Esophagus mucosa (tissue), 1 donor: ENCODE data around the gene MEOX2. TPM values are rescaled to one million over a fixed set of nuclear protein-coding genes. Genes with fewer than 3 reads are reported as not detected.

Experiments used
- ATAC-seq: fragments of 200-7000 bp; cut with Tn5 transposase; one replicate; pipeline ENCODE4 v1.9.1; 2020
- total RNA-seq: library from RNA; stranded (reverse); gene quantifications from one replicate; pipeline ENCODE4 v1.2.4, GENCODE V29; 2023
- donor health status: DM: yes; HTN: yes; CAD: no.

MEOX2 gene
- total RNA-seq, 1 donor from 2014 or later = 0.60 TPM

DNA sequence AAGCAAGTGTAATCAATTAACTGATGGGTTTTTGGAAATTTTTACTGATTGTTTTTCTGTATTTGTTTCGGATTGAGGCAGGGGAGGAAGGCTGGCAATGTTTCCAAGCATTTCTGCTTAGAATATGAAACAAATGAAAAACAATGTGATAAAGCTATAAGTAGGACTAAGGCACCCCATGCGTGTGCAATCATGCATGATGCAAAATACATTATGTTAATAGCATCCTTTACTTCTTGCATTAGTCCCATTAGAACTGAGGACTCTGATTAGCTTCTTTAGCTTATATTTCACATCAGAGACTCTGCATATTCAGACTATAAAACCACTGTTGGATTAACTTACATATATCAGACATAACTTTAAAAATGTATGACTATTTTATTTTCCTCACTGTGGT, 76.0 kb downstream of the MEOX2 start:
- no peak for ATAC-seq

DNA sequence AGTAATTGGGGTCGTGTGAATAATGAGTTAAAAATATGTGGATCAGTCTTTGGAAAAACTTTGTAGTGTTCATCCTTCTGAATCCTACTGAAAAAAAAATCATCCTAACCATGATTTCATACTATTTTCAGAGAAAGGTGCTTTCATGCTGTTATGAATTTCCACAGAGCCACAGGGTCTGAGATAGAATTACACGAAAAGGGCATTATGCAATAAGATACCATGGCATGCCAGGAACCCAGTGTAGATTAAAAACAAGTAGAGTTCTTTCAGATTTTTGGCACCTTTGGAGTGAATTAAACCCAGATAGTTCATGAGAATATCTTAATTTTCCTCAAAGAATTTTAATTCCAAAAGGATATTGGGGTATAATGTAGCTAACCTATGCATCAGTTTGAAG, 77.2 kb downstream of the MEOX2 start:
- no peak for ATAC-seq

DNA sequence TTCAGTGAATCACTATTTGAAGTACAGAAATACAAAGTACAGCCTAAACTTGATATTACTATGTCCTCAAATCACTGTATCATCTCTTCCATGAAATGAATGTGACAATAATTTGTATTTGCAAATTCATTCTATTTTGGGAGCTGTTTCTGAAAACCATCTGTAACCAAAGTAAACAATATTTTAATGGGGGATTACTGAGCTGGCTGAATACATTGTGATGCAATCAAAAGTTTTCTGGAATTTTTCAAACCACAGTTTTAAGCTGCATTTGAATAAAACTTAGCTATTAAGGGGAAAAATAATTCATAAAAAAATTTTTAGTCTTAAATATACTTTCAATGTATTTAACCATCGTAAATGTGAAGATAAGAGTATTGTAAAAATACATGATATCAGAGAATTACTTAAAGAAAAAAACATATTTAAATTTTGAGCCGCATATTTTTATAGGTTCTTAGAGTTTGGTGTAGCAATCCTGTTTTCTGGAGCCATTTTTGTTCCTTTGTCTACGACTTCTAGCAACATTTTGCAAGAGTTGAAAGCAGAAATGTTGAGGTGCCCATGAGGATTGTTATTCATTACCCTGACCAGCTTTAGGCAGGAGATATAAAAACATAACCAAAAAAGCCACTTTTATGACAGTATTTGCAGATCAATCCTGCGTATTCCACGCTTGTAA, 78.8 kb downstream of the MEOX2 start:
- no peak for ATAC-seq

DNA sequence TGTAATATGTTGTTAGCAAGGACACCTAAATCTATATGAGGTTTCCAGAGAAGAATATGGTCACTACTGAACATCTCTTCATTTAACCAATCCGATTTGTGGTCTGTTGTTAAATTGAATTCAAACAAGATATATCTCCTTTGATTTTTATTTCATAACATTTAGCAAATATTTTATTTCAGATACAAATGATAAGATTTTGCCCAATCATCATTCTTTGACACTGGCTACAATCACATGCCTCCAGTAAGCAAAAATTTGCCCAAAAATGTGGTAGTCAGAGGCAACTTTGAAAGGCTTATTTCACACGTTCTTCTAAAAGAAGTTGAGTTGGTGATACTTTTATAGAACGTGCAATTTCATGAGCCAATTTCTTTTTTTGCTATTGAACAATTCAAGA, 79.9 kb downstream of the MEOX2 start:
- ATAC-seq = no peak

DNA sequence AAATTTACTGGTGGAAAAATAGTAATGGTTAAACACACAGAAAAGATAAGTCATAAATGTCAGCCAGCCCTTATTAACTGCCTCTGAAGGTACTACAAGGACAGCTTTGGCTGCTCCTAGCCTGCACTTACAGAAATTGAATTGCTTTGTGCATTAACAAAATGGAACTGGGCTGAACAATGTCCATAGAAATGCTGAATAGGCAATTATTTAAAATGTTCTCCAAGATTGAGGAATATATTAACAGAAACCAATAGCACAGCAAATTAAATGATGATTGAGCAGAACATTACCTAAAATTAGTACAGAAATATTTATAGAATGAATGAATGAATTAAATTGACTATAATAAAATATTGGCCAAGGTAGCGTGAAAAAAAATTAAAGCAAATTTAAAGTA, 82.3 kb downstream of the MEOX2 start:
- no peak for ATAC-seq

DNA sequence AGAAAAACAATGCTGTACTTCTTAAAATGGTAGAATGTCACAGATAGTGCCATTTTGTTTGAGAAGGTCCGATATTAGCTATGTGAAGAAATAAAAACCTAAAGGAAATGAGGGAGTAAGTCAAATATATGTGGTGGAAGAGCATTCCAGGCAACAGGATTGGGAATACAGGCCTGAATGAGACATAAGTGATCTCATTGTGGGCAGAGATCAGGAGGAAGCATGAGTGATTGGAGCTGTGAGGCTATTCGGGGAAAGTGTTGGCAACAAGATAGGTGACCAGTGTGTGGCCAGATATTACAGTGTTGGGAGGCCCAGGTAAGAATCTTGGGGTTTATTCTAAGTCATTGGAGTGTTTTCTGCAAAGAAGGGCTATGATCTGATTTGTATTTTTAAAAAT, 83.4 kb downstream of the MEOX2 start:
- ATAC-seq = no peak

DNA sequence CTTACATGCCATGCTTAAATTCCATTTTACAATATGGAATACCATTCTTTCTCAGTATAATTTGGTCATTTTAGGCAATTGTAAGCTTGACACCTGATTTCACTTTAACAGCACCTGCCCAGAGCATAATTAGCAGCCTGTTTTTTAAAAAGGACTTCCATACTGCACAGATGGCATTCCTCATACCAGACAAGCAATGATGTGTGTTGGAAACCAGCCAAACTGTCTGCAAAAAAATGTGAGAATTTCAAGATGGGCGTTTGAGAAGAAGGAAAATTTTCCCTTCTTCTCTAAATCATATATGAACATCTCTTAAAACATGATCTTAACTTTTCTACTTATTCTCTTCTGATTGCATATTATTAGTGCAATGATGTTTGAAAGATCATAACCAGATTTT, 84.2 kb downstream of the MEOX2 start:
- no peak for ATAC-seq

DNA sequence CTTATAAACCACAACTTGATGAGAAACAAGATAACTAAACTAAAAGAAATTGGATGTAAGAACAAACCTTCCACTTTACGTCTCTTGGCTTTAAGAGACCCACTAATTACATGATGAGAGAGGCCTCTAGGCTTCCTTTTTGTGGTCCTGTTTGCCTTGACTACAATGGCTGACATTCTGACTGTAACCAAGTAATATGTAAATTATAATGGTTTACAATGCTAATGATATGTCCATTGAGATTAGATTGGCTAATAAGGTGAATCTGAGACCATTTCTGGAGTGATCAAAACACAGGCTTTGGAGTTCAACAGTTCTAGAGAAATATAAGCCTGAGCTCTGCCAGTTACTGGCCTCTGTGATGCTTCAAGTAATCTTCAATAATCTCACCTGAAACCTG, 85.3 kb downstream of the MEOX2 start:
- no peak for ATAC-seq

DNA sequence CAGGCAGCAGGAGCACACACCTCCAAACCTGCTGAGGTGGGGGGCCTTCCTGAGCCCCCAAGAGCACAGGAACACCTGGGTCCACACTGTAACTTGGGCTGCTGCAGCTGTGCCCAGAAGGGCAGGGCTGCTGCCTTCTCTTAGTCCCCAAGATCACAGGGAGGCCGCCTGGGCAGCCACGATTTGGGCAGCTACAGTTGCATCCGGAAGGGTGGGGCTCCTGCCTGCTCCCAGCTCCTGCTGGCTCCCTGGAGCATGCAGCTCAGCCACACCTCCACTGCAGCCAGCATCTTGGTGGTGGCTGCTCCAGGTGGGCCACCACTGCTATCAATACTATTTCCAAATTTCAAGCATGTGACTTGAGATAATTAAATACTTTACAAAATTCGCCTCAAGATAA, 86.2 kb downstream of the MEOX2 start:
- ATAC-seq = no peak

DNA sequence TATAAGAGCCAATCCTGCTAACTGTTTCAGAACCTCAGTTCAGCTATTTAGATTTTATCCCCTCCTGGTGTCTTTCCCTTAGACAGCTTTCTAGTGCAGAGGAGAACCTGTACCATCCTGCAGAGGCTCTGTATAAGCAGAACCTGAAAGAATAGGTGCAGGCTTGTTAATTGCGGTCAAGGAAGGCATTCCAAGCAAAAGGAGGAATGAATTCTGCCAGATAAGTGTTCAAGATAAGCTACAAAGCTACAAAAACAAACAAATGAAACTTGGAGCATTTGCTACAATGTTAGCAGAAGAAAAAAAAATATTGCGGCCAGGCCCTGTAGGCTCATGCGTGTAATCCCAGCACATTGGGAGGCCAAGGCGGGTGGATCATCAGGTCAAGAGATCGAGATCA, 92.0 kb downstream of the MEOX2 start:
- ATAC-seq = no peak

DNA sequence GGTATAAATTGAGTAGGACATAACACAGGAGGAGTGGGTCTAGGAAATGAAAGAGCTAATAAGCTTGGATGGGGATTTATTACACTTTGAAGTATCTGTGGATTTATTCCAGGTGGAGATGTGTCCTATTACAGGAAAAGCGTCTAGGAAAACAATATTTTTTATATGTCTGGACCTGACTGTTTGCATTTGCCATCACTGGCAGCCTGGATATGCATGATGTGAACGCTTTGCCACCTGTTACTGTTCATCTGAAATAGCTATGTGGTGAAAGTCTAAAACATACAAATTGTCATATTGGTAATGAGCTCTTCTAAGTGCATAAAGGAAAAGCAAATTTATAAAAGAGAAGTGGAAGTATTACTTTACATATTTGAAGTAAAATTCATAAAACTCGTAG, 93.1 kb downstream of the MEOX2 start:
- ATAC-seq = no peak

DNA sequence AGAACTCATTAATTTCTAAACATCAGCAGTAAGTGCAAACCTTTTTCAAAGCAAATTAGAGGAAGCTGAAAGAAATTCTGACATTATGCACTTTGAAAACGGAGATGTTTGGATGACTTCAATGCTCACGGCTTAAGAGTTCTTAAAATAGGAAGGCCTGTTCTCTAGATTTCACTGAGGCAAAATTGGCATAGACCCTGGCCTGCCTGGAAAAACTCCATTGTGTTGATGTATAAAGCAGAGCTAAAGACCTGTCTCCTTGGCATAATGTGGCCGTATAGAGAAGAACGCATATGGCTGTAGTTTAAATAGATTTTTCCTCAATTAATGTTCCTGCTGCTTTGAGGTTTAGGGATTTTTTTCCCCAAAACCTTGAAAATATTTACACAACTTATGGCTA, 100.2 kb downstream of the MEOX2 start:
- no peak for ATAC-seq

DNA sequence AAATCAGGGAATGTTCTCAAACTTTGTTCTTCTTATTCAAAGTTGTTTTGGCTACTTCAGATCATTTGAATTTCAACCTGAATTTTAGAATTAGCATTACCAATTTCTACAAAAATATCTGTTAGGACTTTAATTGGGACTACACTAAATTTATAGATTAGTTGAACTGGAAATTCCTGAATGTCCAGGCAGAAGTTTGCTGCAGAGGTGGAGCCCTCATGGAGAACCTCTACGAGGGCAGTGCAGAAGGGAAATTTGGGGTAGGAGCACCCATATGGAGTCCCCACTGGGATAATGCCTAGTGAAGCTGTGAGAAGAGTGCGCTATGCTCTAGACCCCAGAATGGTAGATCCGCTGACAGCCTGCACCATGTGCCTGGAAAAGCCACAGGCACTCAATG, 101.9 kb downstream of the MEOX2 start:
- no peak for ATAC-seq

DNA sequence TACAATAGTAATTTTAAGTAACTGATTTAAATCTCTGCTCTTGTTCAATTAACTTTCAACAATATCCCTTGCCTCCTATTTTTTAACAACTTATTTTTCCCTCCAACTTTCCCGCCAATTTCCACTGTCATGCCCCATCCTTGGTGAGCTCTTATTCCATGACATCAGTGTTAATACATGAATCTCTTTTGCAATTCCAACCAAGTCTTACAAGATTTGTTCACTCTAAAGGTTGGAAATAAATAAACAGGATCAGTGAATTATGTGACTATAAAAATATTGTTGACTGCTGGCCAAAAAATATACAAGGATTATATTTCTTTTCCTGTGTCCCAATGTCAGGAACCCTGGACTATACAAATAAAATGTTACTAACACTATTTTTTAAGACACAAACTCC, 103.7 kb downstream of the MEOX2 start:
- no peak for ATAC-seq

DNA sequence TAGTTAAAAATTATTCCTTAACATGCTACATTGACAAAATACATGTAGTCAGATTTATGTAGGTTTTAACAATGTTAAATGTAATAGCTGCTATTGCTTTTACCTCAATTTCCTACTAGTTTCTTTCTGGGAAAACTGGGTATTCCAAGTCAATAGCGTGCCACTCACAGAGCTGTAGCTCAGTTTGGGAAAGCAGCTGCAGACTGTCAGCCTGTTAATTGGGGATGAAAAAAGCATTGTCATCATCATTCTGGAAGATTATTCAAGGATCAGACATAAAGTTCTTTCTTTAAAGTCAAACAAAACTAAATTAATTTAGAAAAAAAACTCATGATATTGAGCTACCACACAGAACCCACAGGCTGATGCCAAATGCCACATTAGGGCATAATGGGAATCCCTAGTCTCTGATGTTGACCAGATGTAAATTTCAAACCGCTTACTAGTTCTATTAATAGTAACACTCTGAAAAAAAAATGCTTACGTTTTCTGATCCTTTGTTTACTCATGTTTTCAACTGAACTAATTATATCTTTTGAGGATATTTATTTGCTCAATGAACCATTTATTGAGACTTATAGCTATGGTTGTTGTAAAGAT, 105.0 kb downstream of the MEOX2 start:
- no peak for ATAC-seq

DNA sequence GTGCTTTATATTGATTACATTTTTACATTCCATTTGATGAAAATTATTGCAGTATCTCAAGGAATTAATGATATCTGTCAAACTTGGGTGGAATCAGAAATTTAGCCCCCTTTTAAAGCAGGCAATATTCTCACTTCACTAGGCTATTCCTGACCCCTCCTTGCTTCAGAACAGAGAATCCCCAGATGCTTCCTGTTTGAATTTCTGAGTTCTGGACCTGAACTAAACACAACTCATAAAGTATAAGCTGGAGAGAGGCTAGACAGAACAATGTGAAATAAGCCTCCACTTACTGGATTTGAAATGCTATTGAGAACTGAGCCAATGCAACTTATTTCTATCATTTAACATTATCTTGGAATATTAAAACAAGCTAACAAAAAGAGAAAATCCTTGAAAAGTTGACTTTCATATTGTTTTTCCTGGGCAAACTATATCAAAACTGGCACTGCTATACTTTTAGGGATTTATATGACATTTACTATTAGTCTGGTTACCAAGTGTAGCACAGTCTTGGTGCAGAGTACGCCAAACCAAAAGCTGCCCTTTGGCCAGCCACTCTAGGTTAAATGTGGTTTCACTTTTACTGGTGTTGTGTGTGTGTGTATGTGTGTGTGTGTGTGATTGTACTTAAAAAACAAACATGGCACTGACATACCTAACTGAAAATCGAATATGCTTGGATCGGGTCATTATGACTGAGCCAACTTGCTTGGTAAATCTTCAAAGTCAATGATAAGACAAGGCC, 105.7 kb downstream of the MEOX2 start:
- no peak for ATAC-seq

DNA sequence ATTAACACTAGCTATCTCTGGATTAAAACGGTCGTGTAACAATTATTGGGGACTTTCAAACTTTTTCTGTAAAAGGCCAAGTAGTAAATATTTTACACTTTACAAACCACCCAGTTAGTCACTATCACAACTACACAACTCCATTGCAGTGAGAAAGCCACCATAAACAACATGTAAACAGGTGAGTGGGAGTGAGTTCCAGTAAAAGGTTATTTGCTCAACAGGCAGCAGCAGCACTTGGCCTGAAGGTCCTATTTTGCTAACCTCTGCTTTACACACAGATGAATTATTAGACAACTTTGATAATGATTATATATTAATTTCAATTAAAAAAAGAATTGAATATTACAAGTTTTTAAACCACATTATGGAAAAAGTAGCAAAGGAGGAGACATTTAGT, 108.9 kb downstream of the MEOX2 start:
- ATAC-seq = no peak

DNA sequence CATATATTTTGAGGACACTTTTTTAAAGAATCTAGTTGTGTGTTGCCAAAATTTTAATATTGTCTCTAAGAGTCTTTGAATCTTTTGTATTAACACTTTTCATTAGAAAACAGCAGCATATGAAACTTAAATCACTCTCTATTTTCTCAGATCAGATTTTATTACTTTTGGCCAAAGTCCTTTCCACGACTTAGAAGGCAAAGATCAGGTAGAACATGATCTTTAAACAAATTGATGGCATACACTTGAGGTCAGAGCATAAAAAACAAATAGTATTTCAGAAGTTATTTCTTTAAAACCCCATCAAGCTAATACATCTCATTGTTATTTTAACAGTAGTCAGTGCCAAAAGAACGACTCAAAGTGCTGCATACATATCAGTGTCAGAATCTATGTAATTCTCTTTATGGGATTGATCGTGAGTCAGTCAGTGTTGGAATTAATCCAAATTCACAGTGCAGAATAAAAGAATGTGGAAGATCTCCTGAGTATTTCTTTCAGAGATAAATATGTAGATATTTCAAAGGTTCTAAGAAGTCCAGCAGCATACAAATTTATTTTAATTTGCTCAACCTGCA, 115.1 kb downstream of the MEOX2 start:
- no peak for ATAC-seq

DNA sequence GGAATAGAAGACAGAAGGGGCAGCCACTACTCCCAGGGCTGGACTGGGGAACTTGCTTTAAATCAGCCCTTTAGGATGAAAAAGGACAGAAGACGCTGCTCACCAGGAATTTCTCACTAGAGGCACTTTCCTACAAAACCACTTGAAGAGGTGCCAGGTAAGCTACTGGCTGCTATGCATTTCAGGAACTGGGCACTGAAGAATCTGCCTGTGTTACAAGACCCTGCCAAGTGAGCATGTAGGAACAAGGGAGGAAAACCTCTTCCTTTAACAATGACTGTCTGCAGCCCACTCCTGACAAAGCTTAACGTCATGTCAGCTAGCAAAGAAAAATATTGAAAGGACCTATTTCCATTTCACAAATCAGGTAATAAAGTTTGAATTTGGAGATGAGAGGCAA, 118.8 kb downstream of the MEOX2 start:
- ATAC-seq = no peak

DNA sequence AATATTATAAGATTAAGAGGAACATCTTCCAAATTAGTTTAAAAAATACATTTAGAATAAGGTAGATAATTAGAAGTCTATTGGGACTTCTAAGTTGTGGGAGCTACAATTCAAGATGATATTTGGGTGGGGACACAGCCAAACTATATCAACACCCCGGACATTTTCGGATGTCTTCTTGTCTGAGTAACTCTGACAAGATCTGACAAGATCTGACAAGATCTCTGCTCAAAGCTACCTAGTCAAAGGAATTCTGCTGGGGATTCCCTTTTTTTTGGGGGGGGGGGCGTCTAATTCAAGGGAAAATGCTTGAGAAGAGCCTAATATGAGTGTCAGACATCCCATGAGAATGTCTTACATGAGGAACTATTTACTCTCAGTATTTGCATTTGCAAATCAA, 119.4 kb downstream of the MEOX2 start:
- ATAC-seq = no peak

DNA sequence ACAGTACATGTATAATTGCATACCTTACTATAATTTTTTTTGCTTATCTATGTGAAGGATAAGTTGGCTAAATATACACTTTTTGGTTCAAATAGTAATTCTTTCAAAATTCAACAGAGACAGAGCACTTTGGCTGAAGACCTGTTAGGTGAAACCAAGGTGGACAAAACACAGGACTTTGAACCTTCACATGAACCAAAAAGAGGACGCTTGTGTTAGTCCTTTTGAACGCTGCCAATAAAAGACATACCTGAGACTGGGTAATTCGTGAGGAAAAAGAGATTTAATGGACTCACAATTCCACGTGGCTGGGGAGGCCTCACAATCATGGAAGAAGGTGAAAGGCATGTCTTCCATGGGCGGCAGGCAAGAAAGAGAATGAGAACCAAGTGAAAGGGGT, 120.0 kb downstream of the MEOX2 start:
- ATAC-seq = no peak

DNA sequence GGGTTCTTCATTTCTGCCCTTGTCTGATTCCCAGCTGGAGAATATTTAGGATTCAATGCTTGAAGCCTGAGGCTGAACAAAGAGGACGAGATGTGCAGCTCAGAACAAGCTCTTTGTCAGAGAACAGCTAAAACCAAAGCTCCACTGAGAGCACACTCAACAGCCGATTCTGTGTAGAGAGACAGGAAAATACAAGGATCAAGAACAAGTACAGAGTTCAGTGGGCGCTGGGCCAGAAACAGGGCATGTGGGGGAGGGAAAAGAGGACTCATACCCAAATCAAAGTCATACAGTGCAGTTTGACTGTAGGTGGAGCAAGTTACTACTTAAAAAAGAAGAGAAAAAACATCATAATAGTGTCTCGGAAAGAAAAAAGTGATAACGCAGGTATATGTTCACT, 124.6 kb downstream of the MEOX2 start, which contains the start of gene AGMO:
Gene AGMO, minus strand, starts transcription at position 181 of the 400 bp plus-strand sequence.
- ATAC-seq = no peak
